GM23248 (cell line): ENCODE measurements around the gene SUZ12. TPM values are rescaled to one million over a fixed set of nuclear protein-coding genes. Genes with fewer than 3 reads are reported as not detected.

Experiments used
- DNase-seq: peaks from one replicate; pipeline ENCODE4 v3.0.0-alpha.2; 2015
- H2AFZ ChIP-seq: fragments of 200-600 bp; sonication (generic); 2 replicates; pipeline ENCODE4 v1.6.1; 2016; ENCODE audit warnings: antibody characterized with exemption
- H3F3A ChIP-seq: fragments of 200-600 bp; sonication (generic); 2 replicates; pipeline ENCODE4 v1.6.1; 2016; ENCODE audit warnings: mild to moderate bottlenecking, antibody characterized with exemption, mixed run types; ENCODE audit not compliant: insufficient read depth
- H3K27ac ChIP-seq: fragments of 200-600 bp; sonication (generic); 2 replicates; pipeline ENCODE4 v1.5.1; 2016; ENCODE audit warnings: mild to moderate bottlenecking
- H3K27me3 ChIP-seq: fragments of 200-600 bp; sonication (generic); replicated peaks from 2 replicates; pipeline ENCODE4 v1.6.1; 2016; ENCODE audit warnings: mild to moderate bottlenecking; ENCODE audit not compliant: insufficient read depth
- H3K36me3 ChIP-seq: fragments of 200-600 bp; sonication (generic); 2 replicates; pipeline ENCODE4 v1.6.1; 2016; ENCODE audit warnings: low read depth, mild to moderate bottlenecking
- H3K4me1 ChIP-seq: fragments of 200-600 bp; sonication (generic); 2 replicates; pipeline ENCODE4 v1.6.1; 2016; ENCODE audit warnings: mild to moderate bottlenecking; ENCODE audit not compliant: insufficient read depth
- H3K4me2 ChIP-seq: fragments of 200-600 bp; sonication (generic); one replicate; pipeline ENCODE4 v1.6.1; 2016; ENCODE audit warnings: mild to moderate bottlenecking; ENCODE audit not compliant: unreplicated experiment
- H3K4me3 ChIP-seq: fragments of 200-600 bp; sonication (generic); 2 replicates; pipeline ENCODE4 v1.5.1; 2016; ENCODE audit warnings: mild to moderate bottlenecking
- H3K79me2 ChIP-seq: fragments of 200-600 bp; sonication (generic); 2 replicates; pipeline ENCODE4 v1.6.1; 2016; ENCODE audit warnings: mild to moderate bottlenecking; ENCODE audit not compliant: insufficient read depth
- H3K9ac ChIP-seq: fragments of 200-600 bp; sonication (generic); 2 replicates; pipeline ENCODE4 v1.6.1; 2016; ENCODE audit warnings: mild to moderate bottlenecking
- H3K9me2 ChIP-seq: fragments of 200-600 bp; sonication (generic); 2 replicates; pipeline ENCODE4 v1.6.1; 2016; ENCODE audit warnings: mixed run types, mild to moderate bottlenecking, moderate library complexity; ENCODE audit not compliant: insufficient read depth
- H3K9me3 ChIP-seq: fragments of 200-600 bp; sonication (generic); one replicate; pipeline ENCODE4 v1.6.1; 2017; ENCODE audit warnings: low read depth
- H4K20me1 ChIP-seq: fragments of 200-600 bp; sonication (generic); 2 replicates; pipeline ENCODE4 v1.6.0; 2016; ENCODE audit not compliant: insufficient read depth
- EZH2 ChIP-seq: fragments of 200-600 bp; sonication (generic); IDR thresholded peaks from 2 replicates; pipeline ENCODE4 v1.6.1; 2018; ENCODE audit warnings: antibody characterized with exemption, mild to moderate bottlenecking; ENCODE audit not compliant: insufficient read depth, poor library complexity, severe bottlenecking
- EZH2phosphoT487 ChIP-seq: fragments of 200-600 bp; sonication (generic); IDR thresholded peaks from 2 replicates; pipeline ENCODE4 v1.6.1; 2018; ENCODE audit warnings: antibody characterized with exemption, moderate library complexity, mild to moderate bottlenecking, low read depth; ENCODE audit not compliant: insufficient read depth
- WGBS, 2 experiments: methylation state at CpG; one replicate each; pipeline ENCODE4 v1.1.6; 2015 to 2017; ENCODE audit warnings: low lambda C conversion rate in 2 of 2, low coverage in 1 of 2; ENCODE audit errors: missing lambda C conversion rate in 2 of 2; 5-methylcytosine and 5-hydroxymethylcytosine counted together
- in situ Hi-C: fragments of 300-500 bp; cut with MboI; formaldehyde crosslinking; loops from 2 replicates; pipeline ENCODE4 v1.15.0; 2020
- polyA plus RNA-seq: library from polyadenylated mRNA; unstranded; fragments of >200 nt; fragmentation: Nextera tagmentation; extraction: Ambion mirVana; gene quantifications from 2 replicates; pipeline ENCODE4 v1.2.1, GENCODE V29; 2016
- total RNA-seq: library from RNA; depleted of rRNA; stranded (reverse); fragments of >200 nt; shearing (Covaris generic); gene quantifications from 2 replicates; pipeline ENCODE4 v1.2.3, GENCODE V29; 2014

SUZ12 gene
- total and polyA plus RNA-seq, 2 experiments from 2014 or later: 6.8 to 12.9 TPM

- in situ Hi-C loops: no loop called here
- WGBS, 2 experiments: 76 to 77% methylated on average over 4 of the region's 4 CpGs
- Histone ChIP-seq H3K79me2 (peaks cover 72% of the 10 kb centered on the region), H3K4me2 (no peak overlapping the region), H3K27ac (no peak overlapping the region), H3K4me3 (no peak overlapping the region), H3K9me3 (no peaks in the 10 kb centered on the region), H3K9me2 (no peaks in the 10 kb centered on the region), H4K20me1 (no peaks in the 10 kb centered on the region), H3K4me1 (no peaks in the 10 kb centered on the region; the same call in 1 of the 2 replicates), H3K9ac (no peak overlapping the region), H3F3A (peaks cover 10% of the 10 kb centered on the region; the same call in 1 of the 2 replicates), H3K27me3 (no peaks in the 10 kb centered on the region), H3K36me3 (no peaks in the 10 kb centered on the region), H2AFZ (no peak overlapping the region)
- DNase-seq: no peak
- TF ChIP-seq EZH2phosphoT487 (no peak), EZH2 (no peak)
These were observed 73.3 kb downstream of the SUZ12 start for GRCh38 chr17:32010114-32010513.

- Histone ChIP-seq H3K4me2 (no peak overlapping the region), H3K27me3 (no peaks in the 10 kb centered on the region), H3K4me3 (no peak overlapping the region), H3K79me2 (peaks cover 61% of the 10 kb centered on the region), H3K36me3 (no peaks in the 10 kb centered on the region), H3F3A (no peaks in the 10 kb centered on the region), H3K4me1 (no peaks in the 10 kb centered on the region), H3K27ac (no peak overlapping the region), H4K20me1 (no peaks in the 10 kb centered on the region), H3K9me3 (no peaks in the 10 kb centered on the region), H2AFZ (no peak overlapping the region), H3K9ac (no peak overlapping the region), H3K9me2 (no peaks in the 10 kb centered on the region)
- DNase-seq: no peak
- in situ Hi-C loops: no loop called here
- TF ChIP-seq EZH2phosphoT487 (no peak), EZH2 (no peak)
- 79 to 81% methylated on average over 9 of the region's 9 CpGs for WGBS, 2 experiments
These were observed 78.6 kb downstream of the SUZ12 start for GRCh38 chr17:32015245-32016013.

- H4K20me1 ChIP-seq: no peaks in the 10 kb centered on the region
- peaks cover 53% of the 10 kb centered on the region for H3K79me2 ChIP-seq
- no peak overlapping the region for H3K27ac ChIP-seq
- TF ChIP-seq EZH2 (no peak), EZH2phosphoT487 (no peak)
- 81 to 85% methylated on average over 7 of the region's 7 CpGs for WGBS, 2 experiments
- H3K9ac ChIP-seq: no peak overlapping the region
- H3K27me3 ChIP-seq: no peaks in the 10 kb centered on the region
- no peaks in the 10 kb centered on the region for H3K36me3 ChIP-seq
- H3K9me3 ChIP-seq: no peaks in the 10 kb centered on the region
- no peak overlapping the region for H3K4me3 ChIP-seq
- no peak overlapping the region for H2AFZ ChIP-seq
- in situ Hi-C loops: no loop called here
- no peak overlapping the region for H3K4me2 ChIP-seq
- H3K9me2 ChIP-seq: no peaks in the 10 kb centered on the region
- no peak for DNase-seq
- no peaks in the 10 kb centered on the region for H3F3A ChIP-seq
- H3K4me1 ChIP-seq: no peaks in the 10 kb centered on the region
These were observed 79.4 kb downstream of the SUZ12 start for GRCh38 chr17:32016231-32016630.

- H3K4me2 ChIP-seq: no peak overlapping the region
- H3K9ac ChIP-seq: no peak overlapping the region
- H3K9me2 ChIP-seq: no peaks in the 10 kb centered on the region
- H3F3A ChIP-seq: no peaks in the 10 kb centered on the region
- H3K27ac ChIP-seq: no peak overlapping the region
- in situ Hi-C loops: no loop called here
- no peak overlapping the region for H3K4me3 ChIP-seq
- no peaks in the 10 kb centered on the region for H3K36me3 ChIP-seq
- H3K79me2 ChIP-seq: peaks cover 24% of the 10 kb centered on the region
- no peak for DNase-seq
- 97 to 100% methylated on average over 1 of the region's 1 CpG for WGBS, 2 experiments
- H4K20me1 ChIP-seq: no peaks in the 10 kb centered on the region
- no peak for TF ChIP-seq EZH2
- no peaks in the 10 kb centered on the region for H3K4me1 ChIP-seq
- H3K9me3 ChIP-seq: no peaks in the 10 kb centered on the region
- no peak overlapping the region for H2AFZ ChIP-seq
- H3K27me3 ChIP-seq: no peaks in the 10 kb centered on the region
These were observed 82.4 kb downstream of the SUZ12 start for GRCh38 chr17:32019228-32019627.
